Neural progenitor cell (in vitro differentiated cells): Measurements from ENCODE around the gene PKD1L1.

ENCODE experiments used
- CTCF ChIP-seq: fragments of 200-600 bp; sonication (generic); IDR thresholded peaks from 2 replicates; pipeline ENCODE4 v1.5.1; 2017; ENCODE audit warnings: antibody characterized with exemption, mild to moderate bottlenecking
- EZH2 ChIP-seq: fragments of 200-600 bp; sonication (generic); IDR thresholded peaks from 2 replicates; pipeline ENCODE4 v1.6.1; 2017; ENCODE audit warnings: antibody characterized with exemption, mild to moderate bottlenecking, moderate library complexity
- EZH2phosphoT487 ChIP-seq: fragments of 200-600 bp; sonication (generic); IDR thresholded peaks from 2 replicates; pipeline ENCODE4 v1.6.1; 2017; ENCODE audit warnings: antibody characterized with exemption

GRCh38 chr7:47812429-47813136 is 135.7 kb downstream of the PKD1L1 start:
- TF ChIP-seq EZH2 = no peak
- no peak for TF ChIP-seq CTCF
- TF ChIP-seq EZH2phosphoT487 = no peak
